Panc1 (cell line): ENCODE measurements around the gene RYR3. TPM values are rescaled to one million over a fixed set of nuclear protein-coding genes. Genes with fewer than 3 reads are reported as not detected.
"Not testable (repeated sequence)": the region's sequence is repeated elsewhere in the genome, so short reads cannot be mapped to it uniquely, and the experiment has no call there.

ENCODE experiments used
- ATAC-seq: fragments of 200-7000 bp; cut with Tn5 transposase; 2 replicates; pipeline ENCODE4 v1.9.1; 2020; ENCODE audit warnings: mild to moderate bottlenecking, moderate library complexity
- BruUV-seq: library from RNA; stranded (reverse); fragments of 400-500 nt; replicated peaks from 2 replicates; lab custom pipeline; 2021; lab: Mats Ljungman, UMichigan
- CTCF ChIA-PET: fragments of 300-600 bp; sonication (Branson Sonifier 250); formaldehyde crosslinking; loops from one replicate; lab custom pipeline; 2022; ENCODE audit warnings: antibody characterized with exemption; lab: Charles Lee
- POLR2A ChIA-PET: fragments of 300-600 bp; sonication (Branson Sonifier 250); formaldehyde crosslinking; loops from one replicate; lab custom pipeline; 2022; ENCODE audit warnings: antibody characterized with exemption; lab: Charles Lee
- DNase-seq: peaks from one replicate; pipeline ENCODE4 v3.0.0-alpha.2; 2010; ENCODE audit warnings: low read depth, low spot score
- H3K27ac ChIP-seq: 2 replicates; pipeline ENCODE4 v1.5.1; 2011; ENCODE audit warnings: mild to moderate bottlenecking, low read length, inconsistent platforms
- H3K27me3 ChIP-seq: fragments of 200-500 bp; sonication (Bioruptor generic); 2 replicates; pipeline ENCODE4 v1.6.0; 2014; ENCODE audit warnings: low read length, inconsistent platforms; ENCODE audit not compliant: control insufficient read depth, insufficient read depth
- H3K36me3 ChIP-seq: fragments of 200-500 bp; sonication (Bioruptor generic); 2 replicates; pipeline ENCODE4 v1.5.1; 2014; ENCODE audit warnings: inconsistent platforms, mild to moderate bottlenecking, low read length, moderate library complexity; ENCODE audit not compliant: control insufficient read depth, insufficient read depth
- H3K4me1 ChIP-seq: 2 replicates; pipeline ENCODE4 v1.5.1; 2011; ENCODE audit warnings: inconsistent platforms, mild to moderate bottlenecking, low read length, moderate library complexity; ENCODE audit not compliant: control insufficient read depth, insufficient read depth
- H3K4me3 ChIP-seq, 2 experiments: 2 replicates each; pipeline ENCODE4 v1.5.1; 2011 to 2012; ENCODE audit warnings: low read depth in 2 of 2, low read length in 2 of 2, mild to moderate bottlenecking in 2 of 2, inconsistent platforms in 1 of 2, moderate library complexity in 1 of 2
- H3K9me3 ChIP-seq: fragments of 200-500 bp; sonication (Bioruptor generic); 2 replicates; pipeline ENCODE4 v1.5.1; 2014; ENCODE audit warnings: low read depth, mild to moderate bottlenecking, inconsistent platforms, low read length, moderate library complexity; ENCODE audit not compliant: control insufficient read depth, insufficient read depth
- CTCF ChIP-seq: fragments of 450-650 bp; IDR thresholded peaks from 2 replicates; pipeline ENCODE4 v1.5.1; 2017; ENCODE audit warnings: mild to moderate bottlenecking
- POLR2AphosphoS5 ChIP-seq: IDR thresholded peaks from 2 replicates; pipeline ENCODE4 v1.6.1; 2012; ENCODE audit warnings: mild to moderate bottlenecking, low read depth, low read length, moderate library complexity
- REST ChIP-seq, 2 experiments: IDR thresholded peaks; 2 replicates each; pipeline ENCODE4 v1.6.1; 2011 to 2012; ENCODE audit warnings: low read depth in 2 of 2, control low read depth in 1 of 2, low read length in 1 of 2, mild to moderate bottlenecking in 1 of 2, moderate library complexity in 1 of 2; ENCODE audit not compliant: insufficient read depth in 1 of 2
- SIN3A ChIP-seq: IDR thresholded peaks from 2 replicates; pipeline ENCODE4 v1.6.1; 2012; ENCODE audit warnings: low read depth, mild to moderate bottlenecking, low read length, moderate library complexity, borderline replicate concordance; ENCODE audit not compliant: insufficient read depth
- TCF7L2 ChIP-seq: IDR thresholded peaks from 2 replicates; pipeline ENCODE4 v1.6.1; 2011; ENCODE audit warnings: mild to moderate bottlenecking, low read depth, low read length, inconsistent platforms
- in situ Hi-C: cut with HindIII; loops from 2 replicates; pipeline ENCODE4 v1.10.0; 2016; ENCODE audit warnings: low sequenced_read_pairs, low pct_unique_long_range_greater_than_20kb
- intact Hi-C: fragments of 100-400 bp; cut with micrococcal nuclease; formaldehyde crosslinking; loops from one replicate; pipeline ENCODE4 v1.10.0; 2022; ENCODE audit not compliant: unreplicated experiment
- total RNA-seq: library from RNA; stranded (reverse); gene quantifications from one replicate; pipeline ENCODE4 v1.2.1, GENCODE V29; 2021; ENCODE audit not compliant: unreplicated experiment

RYR3 gene
- total RNA-seq, 1 experiment from 2014 or later = not detected

GRCh38 chr15:33813891-33814290, 503.1 kb downstream of the RYR3 start:
- TF ChIP-seq CTCF = no peak
- no peak for TF ChIP-seq SIN3A
- no peak for TF ChIP-seq TCF7L2
- TF ChIP-seq REST (IDR thresholded peaks at IDR 0.05; ENCODE audit: insufficient read depth in 1 of 2, low read depth in 2 of 2, low read length in 1 of 2) = no peak
- in situ Hi-C loops (no loop called here), intact Hi-C loops (loop anchor here (10.0 kb wide), 1 partner anchor 59 kb away; no protein-coding TSS in a partner anchor)
- DNase-seq (no peak), ATAC-seq (no peak)
- Histone ChIP-seq H3K27ac (no peak overlapping the region), H3K27me3 (0 out of 2 replicates have a peak, but pooled peaks cover 2% of the 10 kb centered on the region), H3K4me1 (no peaks in the 10 kb centered on the region), H3K36me3 (no peaks in the 10 kb centered on the region), H3K9me3 (no peaks in the 10 kb centered on the region), H3K4me3 (no peak overlapping the region)
- CTCF ChIA-PET = no interaction called here
- POLR2A ChIA-PET = no interaction called here
- no TSS peak for BruUV-seq

- in situ Hi-C loops = not testable (repeated sequence)
These were observed 508.7 kb downstream of the RYR3 start for GRCh38 chr15:33819499-33819898.

DNA sequence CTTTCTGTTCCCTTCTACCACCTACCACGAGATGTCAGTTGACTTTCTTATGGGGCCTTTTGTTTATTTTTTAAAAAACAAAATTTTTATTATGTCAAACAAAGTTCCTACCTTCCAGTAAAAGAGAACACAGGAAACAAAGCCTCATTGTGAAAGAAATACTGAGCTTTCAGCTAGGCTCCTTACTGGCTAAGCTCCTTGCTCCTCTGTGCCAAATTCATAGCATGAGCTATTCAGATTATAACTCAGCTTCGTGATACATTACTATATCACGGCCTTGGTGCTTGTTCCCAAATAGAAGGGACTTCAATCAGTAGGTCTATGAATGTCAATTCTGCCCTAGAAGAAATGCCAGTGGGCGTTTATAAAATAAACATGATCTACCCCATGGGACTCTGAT, 511.7 kb downstream of the RYR3 start:
- no TSS peak for BruUV-seq
- ATAC-seq = no peak
- Histone ChIP-seq H3K27ac (no peak overlapping the region), H3K4me1 (no peaks in the 10 kb centered on the region), H3K4me3 (no peak overlapping the region), H3K9me3 (no peaks in the 10 kb centered on the region), H3K36me3 (no peaks in the 10 kb centered on the region), H3K27me3 (peaks cover 2% of the 10 kb centered on the region; the same call in 1 of the 2 replicates)
- no peak for TF ChIP-seq CTCF
- no peak for TF ChIP-seq TCF7L2
- no peak for TF ChIP-seq SIN3A
- no peak for TF ChIP-seq POLR2AphosphoS5
- no peak for TF ChIP-seq REST (IDR thresholded peaks at IDR 0.05; ENCODE audit: insufficient read depth in 1 of 2, low read depth in 2 of 2, low read length in 1 of 2)
- CTCF ChIA-PET = no interaction called here
- DNase-seq = no peak
- POLR2A ChIA-PET = interaction anchor here (0.5 kb wide), 1 partner anchor 26 kb away, joined by 10 read pairs; no protein-coding TSS in a partner anchor
- in situ Hi-C loops (no loop called here), intact Hi-C loops (no loop called here)

More at GRCh38 chr15:33819499-33819898, 508.7 kb downstream of the RYR3 start:
- ATAC-seq, BruUV-seq, CTCF ChIA-PET, H3K27ac ChIP-seq, H3K27me3 ChIP-seq, H3K4me3 ChIP-seq, DNase-seq, H3K9me3 ChIP-seq, H3K4me1 ChIP-seq, H3K36me3 ChIP-seq: not testable (repeated sequence)
- POLR2A ChIA-PET = interaction anchor here (0.6 kb wide), 1 partner anchor 364 kb away, joined by 5 read pairs; no protein-coding TSS in a partner anchor
- intact Hi-C loops = loop anchor here (10.0 kb wide), 1 partner anchor 65 kb away; no protein-coding TSS in a partner anchor
